H9 (cell line): ENCODE data around the gene XCR1. TPM values are rescaled to one million over a fixed set of nuclear protein-coding genes. Genes with fewer than 3 reads are reported as not detected.

Experiments used
- DNase-seq: peaks from one replicate; pipeline ENCODE4 v3.0.0-alpha.2; 2017
- H2AFZ ChIP-seq: one replicate; pipeline ENCODE4 v1.6.1; 2013; ENCODE audit warnings: mild to moderate bottlenecking, low read length, control low read depth, moderate library complexity
- H2AK5ac ChIP-seq: 2 replicates; pipeline ENCODE4 v1.6.1; 2013; ENCODE audit warnings: low read length, control low read depth, mixed read lengths; ENCODE audit not compliant: insufficient read length
- H2BK120ac ChIP-seq: one replicate; pipeline ENCODE4 v1.6.1; 2013; ENCODE audit warnings: low read depth, mild to moderate bottlenecking, low read length, control low read depth, inconsistent platforms; ENCODE audit not compliant: poor library complexity, severe bottlenecking
- H2BK12ac ChIP-seq: 2 replicates; pipeline ENCODE4 v1.6.1; 2013; ENCODE audit warnings: low read length, control low read depth, mixed read lengths, low read depth; ENCODE audit not compliant: insufficient read length
- H2BK15ac ChIP-seq: 2 replicates; pipeline ENCODE4 v1.6.1; 2013; ENCODE audit warnings: low read depth, low read length, control low read depth
- H2BK20ac ChIP-seq: one replicate; pipeline ENCODE4 v1.6.1; 2013; ENCODE audit warnings: low read depth, mild to moderate bottlenecking, low read length, control low read depth, inconsistent platforms; ENCODE audit not compliant: poor library complexity, severe bottlenecking
- H2BK5ac ChIP-seq: 2 replicates; pipeline ENCODE4 v1.6.1; 2013; ENCODE audit warnings: low read length, control low read depth, mixed read lengths; ENCODE audit not compliant: insufficient read length
- H3K14ac ChIP-seq: 2 replicates; pipeline ENCODE4 v1.6.1; 2013; ENCODE audit warnings: low read length, control low read depth; ENCODE audit not compliant: insufficient read depth
- H3K18ac ChIP-seq: 2 replicates; pipeline ENCODE4 v1.6.1; 2013; ENCODE audit warnings: low read depth, mild to moderate bottlenecking, mixed read lengths, low read length, control low read depth; ENCODE audit not compliant: insufficient read length
- H3K23ac ChIP-seq: 2 replicates; pipeline ENCODE4 v1.6.1; 2013; ENCODE audit warnings: low read length, control low read depth, mixed read lengths, low read depth; ENCODE audit not compliant: insufficient read length
- H3K23me2 ChIP-seq: 2 replicates; pipeline ENCODE4 v1.6.1; 2013; ENCODE audit warnings: low read depth, mild to moderate bottlenecking, mixed read lengths, low read length, control low read depth; ENCODE audit not compliant: insufficient read length, poor library complexity, severe bottlenecking
- H3K27ac ChIP-seq: 2 replicates; pipeline ENCODE4 v1.5.1; 2013; ENCODE audit warnings: low read length, control low read depth, mixed read lengths, low read depth; ENCODE audit not compliant: insufficient read length
- H3K27me3 ChIP-seq: 2 replicates; pipeline ENCODE4 v1.6.1; 2013; ENCODE audit warnings: low read length, control low read depth, inconsistent platforms; ENCODE audit not compliant: insufficient read depth
- H3K4ac ChIP-seq: 2 replicates; pipeline ENCODE4 v1.6.1; 2013; ENCODE audit warnings: low read depth, mild to moderate bottlenecking, control low read depth, inconsistent platforms, low read length, moderate library complexity
- H3K4me1 ChIP-seq: 2 replicates; pipeline ENCODE4 v1.6.1; 2013; ENCODE audit warnings: low read length, control low read depth, inconsistent platforms; ENCODE audit not compliant: insufficient read depth
- H3K4me2 ChIP-seq: 2 replicates; pipeline ENCODE4 v1.6.1; 2013; ENCODE audit warnings: low read length, control low read depth, mixed read lengths; ENCODE audit not compliant: insufficient read length, insufficient read depth
- H3K56ac ChIP-seq: 2 replicates; pipeline ENCODE4 v1.6.1; 2013; ENCODE audit warnings: low read depth, mild to moderate bottlenecking, mixed read lengths, low read length, control low read depth; ENCODE audit not compliant: insufficient read length
- H3K79me1 ChIP-seq: 2 replicates; pipeline ENCODE4 v1.6.1; 2013; ENCODE audit warnings: low read depth, mild to moderate bottlenecking, moderate library complexity, low read length, control low read depth, inconsistent platforms; ENCODE audit not compliant: insufficient read depth, poor library complexity, severe bottlenecking
- H3K79me2 ChIP-seq: 2 replicates; pipeline ENCODE4 v1.6.1; 2013; ENCODE audit warnings: low read length, control low read depth, inconsistent platforms; ENCODE audit not compliant: insufficient read depth
- H3K9ac ChIP-seq: 2 replicates; pipeline ENCODE4 v1.6.1; 2013; ENCODE audit warnings: low read length, control low read depth, mixed read lengths; ENCODE audit not compliant: insufficient read length; ENCODE audit errors: extremely low read depth
- H3K9me3 ChIP-seq: one replicate; pipeline ENCODE4 v1.6.1; 2013; ENCODE audit warnings: low read depth, low read length, inconsistent platforms; ENCODE audit not compliant: control insufficient read depth
- H3T11ph ChIP-seq: one replicate; pipeline ENCODE4 v1.6.1; 2013; ENCODE audit warnings: mild to moderate bottlenecking, low read length, control low read depth, inconsistent platforms
- H4K20me1 ChIP-seq: one replicate; pipeline ENCODE4 v1.6.1; 2013; ENCODE audit not compliant: control insufficient read depth, insufficient read length, insufficient read depth
- H4K5ac ChIP-seq: 2 replicates; pipeline ENCODE4 v1.6.1; 2013; ENCODE audit warnings: low read depth, mild to moderate bottlenecking, mixed read lengths, low read length, control low read depth; ENCODE audit not compliant: insufficient read length
- H4K8ac ChIP-seq: replicated peaks from 2 replicates; pipeline ENCODE4 v1.6.1; 2013; ENCODE audit warnings: low read length, control low read depth, mixed read lengths, low read depth; ENCODE audit not compliant: insufficient read length
- H4K91ac ChIP-seq: 2 replicates; pipeline ENCODE4 v1.6.1; 2013; ENCODE audit warnings: low read depth, mild to moderate bottlenecking, moderate library complexity, mixed read lengths, low read length, control low read depth; ENCODE audit not compliant: insufficient read length
- H3K27ac Mint-ChIP-seq, 3 experiments: 2 replicates in 2 of 3; 3 replicates in 1 of 3; pipeline ENCODE4 v1.8.0; 2020 to 2021; ENCODE audit warnings: mixed read lengths in 3 of 3, mild to moderate bottlenecking in 1 of 3, moderate library complexity in 1 of 3
- H3K27me3 Mint-ChIP-seq: 2 replicates; pipeline ENCODE4 v1.8.0; 2021; ENCODE audit warnings: low read depth, mild to moderate bottlenecking, moderate library complexity, mixed read lengths
- H3K36me3 Mint-ChIP-seq, 3 experiments: 2 replicates in 2 of 3; 3 replicates in 1 of 3; pipeline ENCODE4 v1.8.0; 2020 to 2021; ENCODE audit warnings: low read depth in 3 of 3, mixed read lengths in 3 of 3; ENCODE audit not compliant: insufficient read depth in 1 of 3
- H3K4me1 Mint-ChIP-seq, 2 experiments: 2 replicates each; pipeline ENCODE4 v1.8.0; 2020; ENCODE audit warnings: mixed read lengths in 2 of 2
- H3K4me3 Mint-ChIP-seq, 2 experiments: 2 replicates in 1 of 2; 3 replicates in 1 of 2; pipeline ENCODE4 v1.8.0; 2020 to 2021; ENCODE audit warnings: mild to moderate bottlenecking in 2 of 2, mixed read lengths in 2 of 2, moderate library complexity in 1 of 2
- H3K9me3 Mint-ChIP-seq, 2 experiments: 2 replicates in 1 of 2; 3 replicates in 1 of 2; pipeline ENCODE4 v1.8.0; 2020; ENCODE audit warnings: mild to moderate bottlenecking in 2 of 2, mixed read lengths in 2 of 2, moderate library complexity in 1 of 2
- CTCF ChIP-seq: fragments of 200-600 bp; sonication (generic); conservative IDR thresholded peaks from 3 replicates; pipeline ENCODE4 v1.8.0; 2021; ENCODE audit warnings: antibody characterized with exemption, mild to moderate bottlenecking
- total RNA-seq: library from RNA; stranded (reverse); gene quantifications from 2 replicates; pipeline ENCODE4 v1.2.1, GENCODE V29; 2021

The XCR1 gene
- total RNA-seq, 1 experiment from 2014 or later = not detected

- Mint-ChIP-seq H3K9me3 (no peaks in the 10 kb centered on the region), H3K36me3 (no peaks in the 10 kb centered on the region), H3K27ac (0 out of 7 replicates have a peak overlapping the region, but pooled peaks of 1 of the 3 experiments have one; percentile 0), H3K27me3 (no peaks in the 10 kb centered on the region), H3K4me1 (peaks cover 6% of the 10 kb centered on the region in 2 experiments), H3K4me3 (no peak overlapping the region)
- H3K14ac ChIP-seq = no peak overlapping the region
- no peak overlapping the region for H3K9ac ChIP-seq
- no peak overlapping the region for H2AFZ ChIP-seq
- H3K56ac ChIP-seq = no peak overlapping the region
- H3K9me3 ChIP-seq = no peaks in the 10 kb centered on the region
- no peak overlapping the region for H3K23ac ChIP-seq
- peaks cover 4% of the 10 kb centered on the region; the same call in 1 of the 2 replicates for H3K4me1 ChIP-seq
- no peak for TF ChIP-seq CTCF
- no peaks in the 10 kb centered on the region for H3K79me1 ChIP-seq
- no peak overlapping the region for H2BK12ac ChIP-seq
- no peak overlapping the region for H4K5ac ChIP-seq
- H2BK15ac ChIP-seq = no peak overlapping the region
- H2BK5ac ChIP-seq = no peak overlapping the region
- H3K27me3 ChIP-seq = no peaks in the 10 kb centered on the region
- H4K20me1 ChIP-seq = no peaks in the 10 kb centered on the region
- no peak overlapping the region for H2BK20ac ChIP-seq
- no peak overlapping the region for H2BK120ac ChIP-seq
- H3K23me2 ChIP-seq = no peaks in the 10 kb centered on the region
- no peak overlapping the region for H3K18ac ChIP-seq
- H2AK5ac ChIP-seq = no peak overlapping the region
- H3K4ac ChIP-seq = no peak overlapping the region
- H4K91ac ChIP-seq = no peak overlapping the region
- DNase-seq = no peak
- no peak overlapping the region for H3T11ph ChIP-seq
- H4K8ac ChIP-seq = no peak overlapping the region
- no peak overlapping the region for H3K4me2 ChIP-seq
- no peak overlapping the region for H3K27ac ChIP-seq
- no peaks in the 10 kb centered on the region for H3K79me2 ChIP-seq
Observed at GRCh38 chr3:46067401-46067800, 40.1 kb upstream of the XCR1 start.
